Activated CD4-positive, alpha-beta T cell treated with anti-CD3 and anti-CD28 coated beads, Interleukin-2, amount 50 U/mL, for 4 hours (primary cell): ENCODE results near the gene NPAP1.
"Not testable (repeated sequence)": the region's sequence is repeated elsewhere in the genome, so short reads cannot be mapped to it uniquely, and the experiment has no call there.

Source experiments
- DNase-seq, 2 experiments: peaks; one replicate each; pipeline ENCODE4 v3.0.0-alpha.2; 2020

NPAP1 gene, protein sequence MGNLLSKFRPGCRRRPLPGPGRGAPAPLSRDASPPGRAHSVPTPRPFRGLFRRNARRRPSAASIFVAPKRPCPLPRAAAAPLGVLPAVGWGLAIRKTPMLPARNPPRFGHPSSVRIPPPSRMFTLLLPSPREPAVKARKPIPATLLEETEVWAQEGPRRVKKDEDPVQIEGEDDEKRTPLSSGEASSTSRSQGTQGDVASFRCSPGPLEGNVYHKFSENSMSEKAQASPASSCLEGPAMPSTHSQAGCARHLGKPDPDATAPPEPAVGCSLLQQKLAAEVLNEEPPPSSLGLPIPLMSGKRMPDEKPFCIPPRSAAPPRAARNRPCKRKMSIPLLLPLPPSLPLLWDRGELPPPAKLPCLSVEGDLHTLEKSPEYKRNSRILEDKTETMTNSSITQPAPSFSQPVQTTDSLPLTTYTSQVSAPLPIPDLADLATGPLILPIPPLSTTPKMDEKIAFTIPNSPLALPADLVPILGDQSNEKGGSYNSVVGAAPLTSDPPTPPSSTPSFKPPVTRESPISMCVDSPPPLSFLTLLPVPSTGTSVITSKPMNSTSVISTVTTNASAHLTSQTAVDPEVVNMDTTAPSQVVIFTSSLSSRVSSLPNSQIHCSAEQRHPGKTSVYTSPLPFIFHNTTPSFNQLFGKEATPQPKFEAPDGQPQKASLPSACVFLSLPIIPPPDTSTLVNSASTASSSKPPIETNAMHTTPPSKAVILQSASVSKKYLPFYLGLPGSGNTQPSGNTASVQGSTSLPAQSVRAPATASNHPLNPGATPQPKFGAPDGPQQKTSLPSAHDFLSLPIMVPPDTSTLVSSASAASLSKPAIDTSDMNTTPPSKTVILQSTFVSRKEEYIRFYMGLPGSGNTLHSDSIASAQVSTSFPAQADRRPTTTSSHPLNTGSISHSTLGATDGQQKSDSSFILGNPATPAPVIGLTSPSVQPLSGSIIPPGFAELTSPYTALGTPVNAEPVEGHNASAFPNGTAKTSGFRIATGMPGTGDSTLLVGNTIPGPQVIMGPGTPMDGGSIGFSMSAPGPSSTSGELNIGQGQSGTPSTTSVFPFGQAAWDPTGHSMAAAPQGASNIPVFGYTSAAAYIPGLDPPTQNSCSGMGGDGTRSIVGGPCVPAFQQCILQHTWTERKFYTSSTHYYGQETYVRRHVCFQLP

DNA sequence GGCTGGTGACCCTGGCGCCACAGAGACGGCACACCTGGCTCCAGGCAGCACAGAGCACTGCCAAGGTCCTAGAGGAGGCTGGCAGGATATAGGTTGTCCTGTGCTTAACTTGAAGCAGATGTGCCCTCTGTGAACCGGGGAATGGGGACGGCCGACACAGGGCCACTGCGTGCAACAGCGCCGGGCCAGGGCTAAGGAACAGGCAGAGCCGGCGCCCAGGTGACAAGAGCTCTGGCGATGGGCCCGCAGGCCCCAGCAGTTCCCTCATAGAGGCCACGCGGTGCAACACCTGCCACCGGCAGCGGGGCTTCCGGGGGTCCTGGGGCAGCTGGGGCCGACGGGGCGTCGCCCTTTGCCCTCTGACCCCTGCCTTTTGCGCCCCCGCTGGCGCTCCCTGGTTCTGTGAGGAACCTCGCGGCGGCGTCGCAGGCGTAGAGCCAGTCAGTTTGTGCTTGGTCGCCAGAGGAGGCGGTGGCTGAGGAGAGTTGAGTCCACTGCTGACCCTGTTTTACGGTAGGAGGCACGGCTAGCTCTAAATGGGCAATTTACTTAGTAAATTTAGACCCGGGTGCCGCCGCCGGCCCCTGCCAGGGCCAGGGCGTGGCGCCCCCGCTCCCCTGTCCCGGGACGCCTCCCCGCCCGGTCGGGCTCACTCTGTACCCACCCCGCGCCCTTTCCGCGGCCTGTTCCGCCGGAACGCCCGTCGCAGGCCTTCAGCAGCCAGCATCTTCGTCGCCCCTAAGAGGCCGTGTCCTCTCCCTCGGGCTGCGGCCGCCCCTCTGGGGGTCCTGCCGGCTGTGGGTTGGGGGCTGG lies at the start of gene NPAP1:
Gene NPAP1, plus strand, starts transcription at position 444 of the 813 bp plus-strand sequence. Its CDS starts 93 bp downstream, at position 537.
- DNase-seq = no peak

DNA sequence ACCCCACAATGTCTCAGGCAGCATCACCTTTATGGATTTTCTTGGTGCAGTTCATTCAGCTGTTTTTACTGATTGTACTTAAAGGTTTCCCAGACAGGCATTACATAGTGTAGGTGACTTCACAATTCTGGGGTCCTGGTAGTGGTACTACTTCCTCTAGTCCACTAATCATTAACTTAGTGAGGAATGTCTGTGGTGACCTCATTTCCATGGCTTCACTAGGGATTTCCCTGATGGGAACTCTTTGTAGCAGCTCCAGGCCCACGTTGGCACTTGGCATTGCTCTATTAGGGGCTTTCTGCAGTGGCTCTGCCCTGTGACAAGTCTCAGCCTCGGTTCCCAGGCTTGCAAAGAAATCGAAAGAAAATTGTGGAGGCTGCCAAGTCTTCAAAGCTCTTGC lies 48.1 kb upstream of the NPAP1 start:
- no peak for DNase-seq

DNA sequence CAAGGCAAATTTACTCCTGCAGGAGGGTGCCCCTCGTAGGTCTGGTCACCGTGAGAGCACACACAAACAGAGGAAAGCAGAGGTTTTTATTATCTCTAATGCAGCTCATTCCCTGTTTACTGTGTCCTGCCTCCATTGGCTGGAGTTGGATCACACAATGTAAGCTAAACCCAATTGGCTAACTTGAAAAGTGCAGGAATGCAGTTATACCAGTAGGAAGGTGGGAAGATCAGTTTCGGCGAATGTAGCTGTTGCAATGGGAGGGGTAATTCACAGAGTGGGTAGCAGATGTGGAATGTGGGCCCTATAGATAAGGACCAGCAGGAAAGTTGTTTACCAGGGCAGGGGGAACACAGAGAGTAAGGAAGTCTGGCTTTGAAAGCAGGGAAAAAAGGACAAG lies 42.5 kb upstream of the NPAP1 start:
- no peak for DNase-seq

DNA sequence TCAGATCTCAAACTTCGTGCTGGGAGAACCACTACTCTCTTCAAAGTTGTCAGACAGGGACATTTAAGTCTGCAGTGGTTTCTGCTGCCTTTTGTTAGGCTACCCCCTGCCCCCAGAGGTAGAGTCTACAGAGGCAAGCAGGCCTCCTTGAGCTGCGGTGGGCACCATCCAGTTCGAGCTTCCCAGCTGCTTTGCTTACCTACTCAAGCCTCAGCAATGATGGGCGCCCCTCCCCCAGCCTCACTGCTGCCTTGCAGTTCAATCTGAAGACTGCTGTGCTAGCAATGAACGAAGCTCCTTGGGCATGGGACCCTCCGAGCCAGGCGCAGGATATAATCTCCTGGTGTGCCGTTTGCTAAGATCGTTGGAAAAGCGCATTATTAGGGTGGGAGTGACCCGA lies 36.2 kb upstream of the NPAP1 start:
- not testable (repeated sequence) for DNase-seq

DNA sequence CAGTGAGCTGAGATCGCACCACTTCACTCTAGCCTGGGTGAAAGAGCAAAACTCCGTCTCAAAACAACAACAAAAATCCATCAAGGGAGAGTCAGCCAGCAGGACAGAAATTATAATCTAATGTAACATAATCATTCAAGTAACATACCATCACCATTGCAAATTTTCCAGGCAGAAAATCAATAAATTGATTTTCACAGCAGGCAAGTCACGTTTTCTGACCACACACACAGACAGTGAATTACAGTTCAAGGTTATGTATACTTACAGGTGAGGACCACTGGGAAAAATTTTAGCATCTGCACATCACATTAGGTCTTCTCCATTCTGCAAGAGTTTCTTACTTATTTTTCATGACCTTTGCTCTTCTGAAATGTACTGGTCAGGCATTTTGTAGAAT lies 29.9 kb upstream of the NPAP1 start:
- no peak for DNase-seq

DNA sequence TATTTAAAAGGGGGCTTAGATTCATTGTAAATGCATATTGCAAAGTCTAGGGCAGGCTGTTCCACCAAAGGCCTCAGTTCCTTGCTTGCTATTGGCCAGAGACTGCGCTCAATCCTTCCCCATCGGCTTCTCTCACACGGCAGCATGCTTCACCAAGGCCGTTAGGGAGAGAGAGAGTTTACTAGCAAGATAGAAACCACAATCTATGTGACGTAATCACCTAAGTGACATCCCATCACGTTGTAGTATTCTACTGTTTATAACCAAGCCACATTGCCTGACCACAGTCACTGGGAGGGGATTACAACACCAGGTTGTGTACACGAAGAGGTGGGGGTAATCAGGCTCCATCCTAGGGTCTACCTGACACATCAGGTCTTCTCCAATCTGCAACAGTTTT lies 16.0 kb upstream of the NPAP1 start:
- DNase-seq = no peak

DNA sequence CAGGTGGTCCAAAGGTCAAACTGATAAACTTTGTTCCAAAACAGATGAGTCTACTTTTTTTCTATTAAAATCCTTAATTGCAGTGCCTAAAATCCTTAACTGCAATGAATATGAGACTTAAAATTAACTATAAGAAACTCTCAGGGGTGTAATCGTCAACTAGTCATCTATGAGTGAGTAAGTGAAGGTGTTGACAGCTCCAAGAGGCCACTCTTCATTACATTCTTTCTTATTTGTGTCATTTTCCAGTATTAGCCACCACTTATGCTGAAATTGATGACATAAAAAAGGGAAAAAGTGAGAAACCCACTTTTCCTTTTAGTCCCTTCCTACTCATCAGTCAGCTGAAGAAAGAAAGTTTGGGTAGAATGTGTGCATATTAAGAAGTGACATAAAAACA lies 12.6 kb upstream of the NPAP1 start:
- DNase-seq = no peak

DNA sequence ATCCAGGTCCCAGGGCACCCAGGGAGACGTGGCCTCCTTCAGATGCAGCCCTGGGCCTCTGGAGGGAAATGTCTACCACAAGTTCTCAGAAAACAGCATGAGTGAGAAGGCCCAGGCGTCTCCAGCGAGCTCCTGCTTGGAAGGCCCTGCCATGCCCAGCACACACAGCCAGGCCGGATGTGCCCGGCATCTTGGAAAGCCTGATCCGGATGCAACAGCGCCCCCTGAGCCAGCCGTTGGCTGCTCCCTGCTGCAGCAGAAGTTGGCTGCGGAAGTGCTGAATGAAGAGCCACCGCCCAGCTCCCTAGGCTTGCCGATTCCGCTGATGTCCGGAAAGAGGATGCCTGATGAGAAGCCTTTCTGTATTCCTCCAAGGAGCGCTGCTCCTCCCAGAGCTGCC lies 856 bp downstream of the NPAP1 start:
- no peak for DNase-seq

DNA sequence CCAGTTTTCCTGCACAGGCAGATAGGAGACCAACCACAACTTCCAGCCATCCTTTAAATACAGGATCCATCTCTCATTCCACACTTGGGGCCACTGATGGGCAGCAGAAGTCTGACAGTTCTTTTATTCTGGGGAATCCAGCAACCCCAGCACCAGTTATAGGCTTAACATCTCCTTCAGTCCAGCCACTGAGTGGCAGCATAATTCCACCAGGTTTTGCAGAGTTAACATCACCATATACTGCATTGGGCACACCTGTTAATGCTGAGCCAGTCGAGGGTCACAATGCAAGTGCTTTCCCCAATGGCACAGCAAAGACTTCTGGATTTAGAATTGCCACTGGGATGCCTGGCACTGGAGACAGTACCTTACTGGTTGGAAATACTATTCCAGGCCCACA lies 2.9 kb downstream of the NPAP1 start:
- DNase-seq = no peak

DNA sequence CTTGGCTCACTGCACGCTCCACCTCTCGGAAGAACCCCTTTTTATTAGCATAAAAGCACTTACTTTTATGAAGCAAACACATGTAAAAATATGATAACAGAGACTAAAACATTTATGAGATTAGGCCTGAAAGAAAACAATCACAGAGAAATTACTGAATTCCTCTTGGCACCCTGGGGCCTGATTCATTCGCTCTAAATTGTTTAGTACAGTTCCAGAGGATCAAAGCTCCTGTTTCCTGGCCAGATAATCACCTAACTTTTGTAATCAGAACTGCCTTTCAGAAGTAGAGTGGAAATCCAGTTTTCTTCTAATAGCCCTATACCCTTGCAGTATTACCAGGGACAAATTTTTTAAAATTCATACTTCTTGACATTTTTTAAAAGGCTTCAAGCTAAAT lies 6.4 kb downstream of the NPAP1 start:
- no peak for DNase-seq

DNA sequence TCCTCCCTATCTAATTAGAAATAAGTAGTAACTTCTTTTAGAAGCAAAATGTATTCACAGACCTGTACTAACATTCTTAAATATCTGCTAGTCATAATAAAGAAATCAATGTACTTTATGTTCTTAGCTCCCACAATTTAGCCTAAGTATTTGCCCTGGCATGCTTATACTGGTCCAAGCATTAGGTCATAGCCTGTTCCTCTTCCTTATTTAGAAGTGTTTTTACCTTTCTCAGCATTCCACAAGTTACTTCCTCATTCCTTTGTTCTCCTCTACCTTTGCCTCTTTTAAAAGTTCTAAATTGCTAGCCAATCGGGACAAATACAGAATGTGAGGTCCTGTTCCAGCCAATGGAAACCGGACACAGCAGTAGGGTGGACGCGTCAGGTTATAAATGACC lies 7.3 kb downstream of the NPAP1 start:
- not testable (repeated sequence) for DNase-seq

DNA sequence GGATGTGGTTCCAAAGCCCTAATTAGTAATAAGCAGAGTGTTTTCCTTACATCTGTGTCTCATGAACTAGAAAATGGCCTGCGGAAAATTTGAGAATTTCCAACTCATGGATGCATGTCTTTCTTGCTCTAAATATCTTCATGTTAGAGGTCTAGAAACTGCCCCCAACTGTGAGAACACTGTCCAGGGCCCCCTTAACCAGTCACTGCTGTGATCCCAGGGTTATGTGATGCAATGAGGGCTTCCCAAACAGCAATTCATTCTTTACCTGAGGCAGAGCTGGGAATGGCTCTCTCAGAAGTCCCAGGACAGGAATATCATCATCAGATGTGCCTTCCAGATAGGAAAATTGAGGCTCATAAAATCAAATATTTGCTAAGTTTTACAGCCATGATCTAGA lies 8.2 kb downstream of the NPAP1 start:
- no peak for DNase-seq

DNA sequence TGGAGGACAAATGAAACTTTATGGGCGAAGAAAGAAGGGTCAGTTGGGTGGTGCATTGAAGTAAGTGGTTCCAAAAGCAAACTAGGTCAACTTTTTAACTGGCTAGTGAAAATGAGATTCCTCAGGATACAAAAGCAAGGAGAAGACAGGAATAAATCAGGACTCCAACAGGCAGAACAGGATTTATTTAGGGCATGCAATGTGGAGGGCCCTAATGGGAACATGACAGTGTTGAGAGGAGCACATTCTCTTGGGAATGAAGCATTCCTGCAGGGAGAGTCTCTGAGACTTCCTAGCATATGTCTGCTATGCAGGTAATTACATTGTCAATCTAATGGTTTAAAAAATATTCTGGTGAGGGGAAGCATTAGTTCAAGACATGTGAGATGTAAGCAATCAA lies 8.7 kb downstream of the NPAP1 start:
- no peak for DNase-seq

DNA sequence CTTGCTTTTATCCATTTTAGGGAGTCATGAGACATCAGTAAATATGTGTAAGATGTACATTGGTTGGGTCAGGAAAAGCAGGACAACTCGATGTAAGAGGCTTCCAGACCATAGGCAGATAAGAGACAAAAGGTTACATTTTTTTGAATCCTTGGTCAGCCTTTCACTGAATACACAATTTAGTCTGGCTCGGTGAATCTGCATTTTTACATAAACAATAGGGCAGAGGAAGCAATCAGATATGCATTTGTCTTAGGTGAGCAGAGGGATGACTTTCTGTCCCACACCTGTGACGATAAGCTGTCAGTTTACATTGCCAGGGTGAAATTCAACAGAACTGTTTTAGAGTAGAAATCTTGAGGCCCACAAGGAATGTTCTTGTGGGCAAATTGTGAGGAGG lies 20.6 kb downstream of the NPAP1 start:
- DNase-seq = no peak

DNA sequence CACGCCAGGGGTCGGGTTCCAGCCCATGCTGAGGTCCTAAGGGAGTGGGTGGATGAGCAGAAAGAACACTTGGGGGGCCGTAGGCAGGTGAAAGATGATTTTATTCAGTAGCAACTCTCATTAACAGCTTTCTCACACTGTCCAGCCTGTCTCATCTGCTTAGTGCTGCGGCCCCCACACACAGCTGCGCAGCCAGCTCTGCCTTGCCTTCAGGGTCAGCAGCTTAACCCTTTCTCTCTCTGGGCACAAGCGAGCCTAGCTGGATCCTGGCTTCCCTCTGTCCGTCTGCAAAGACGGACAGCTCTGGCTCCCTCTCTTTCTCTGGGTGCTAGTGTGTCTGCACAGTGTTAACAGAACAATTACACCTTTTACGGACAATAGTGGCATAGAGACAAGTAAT lies 21.3 kb downstream of the NPAP1 start:
- DNase-seq = no peak

DNA sequence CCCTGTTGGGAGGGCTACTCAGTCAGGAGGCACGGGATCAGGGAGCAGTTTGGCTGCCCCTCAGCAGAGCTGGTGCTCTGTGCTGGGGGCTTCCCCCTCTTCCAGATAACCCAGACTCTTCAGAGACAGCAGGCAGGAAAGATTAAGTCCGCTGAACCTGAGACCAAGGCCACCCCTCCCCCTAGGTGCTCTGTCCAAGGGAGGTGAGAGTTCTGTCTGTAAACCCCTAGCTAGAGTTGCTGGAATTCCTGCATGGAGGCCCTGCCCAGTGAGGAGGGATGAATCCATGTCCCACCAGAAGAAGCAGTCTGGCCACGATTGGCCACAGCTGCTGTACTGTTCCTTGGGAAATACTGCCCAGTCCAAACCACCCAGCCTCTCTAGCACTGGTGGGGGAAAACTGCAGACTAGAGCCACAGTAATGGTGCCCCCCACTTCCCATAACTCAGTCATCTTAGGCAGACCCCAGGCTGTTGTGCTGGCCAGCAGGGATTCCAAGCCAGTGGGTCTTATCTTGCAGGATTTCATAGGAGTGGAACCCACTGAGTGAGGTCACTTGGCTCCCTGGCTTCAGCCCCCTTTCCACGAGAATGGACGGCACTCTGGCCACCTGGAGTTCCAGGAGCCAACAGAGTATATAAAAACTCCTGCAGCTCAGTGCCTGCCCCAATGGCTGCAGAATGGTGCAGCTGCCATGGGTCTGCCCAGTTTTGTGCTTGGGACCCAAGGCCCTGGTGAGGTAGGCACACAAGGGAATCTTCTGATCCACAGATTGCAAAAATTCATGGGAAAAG lies 42.9 kb downstream of the NPAP1 start:
- no peak for DNase-seq

DNA sequence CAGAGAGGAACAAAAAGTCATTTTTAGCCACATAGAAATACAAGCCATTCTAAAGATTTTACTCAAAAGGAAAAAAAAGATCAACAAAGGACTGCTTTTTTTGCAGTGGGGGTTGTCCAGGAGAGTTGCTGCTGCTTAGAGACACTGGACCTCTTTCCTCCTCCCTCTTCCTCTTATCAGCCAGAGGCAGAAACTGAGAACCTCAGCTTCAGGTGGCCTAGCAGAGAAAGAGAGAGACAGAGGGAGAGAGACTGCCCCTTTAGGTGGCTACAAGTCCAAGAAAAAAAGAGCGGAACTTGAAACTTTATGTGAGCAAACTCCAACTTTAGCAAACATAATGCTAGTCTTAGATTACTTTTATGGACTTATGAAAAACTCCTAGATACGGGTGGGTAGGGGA lies 54.2 kb downstream of the NPAP1 start:
- DNase-seq = no peak
